HG02973 (cell line): ENCODE measurements around the gene ZNF121.

Source experiments
- ATAC-seq: cut with Tn5 transposase; IDR thresholded peaks from one replicate; pipeline ENCODE4 v1.9.1; 2021; ENCODE audit warnings: moderate library complexity; ENCODE audit not compliant: unreplicated experiment

The ZNF121 gene

GRCh38 chr19:9538183-9539058 lies 45.9 kb downstream of the ZNF121 start, which contains the start of gene ZNF426:
Gene ZNF426, minus strand, starts transcription at chr19:9538645. Its CDS starts 2,413 bp downstream, at chr19:9536232.
- peak; percentile 92 for ATAC-seq

- no peak for ATAC-seq
Observed at GRCh38 chr19:9535934-9536333, 48.4 kb downstream of the ZNF121 start.

GRCh38 chr19:9531933-9532332 lies 52.4 kb downstream of the ZNF121 start:
- no peak for ATAC-seq

- no peak for ATAC-seq
Observed at GRCh38 chr19:9528757-9529336, 55.5 kb downstream of the ZNF121 start.

GRCh38 chr19:9523885-9524474 lies 60.3 kb downstream of the ZNF121 start:
- ATAC-seq, result no peak
